ENCODE data around the gene ZBTB8OS.
"Not testable (repeated sequence)": the region's sequence is repeated elsewhere in the genome, so short reads cannot be mapped to it uniquely, and the experiment has no call there.

ZBTB8OS gene

DNA sequence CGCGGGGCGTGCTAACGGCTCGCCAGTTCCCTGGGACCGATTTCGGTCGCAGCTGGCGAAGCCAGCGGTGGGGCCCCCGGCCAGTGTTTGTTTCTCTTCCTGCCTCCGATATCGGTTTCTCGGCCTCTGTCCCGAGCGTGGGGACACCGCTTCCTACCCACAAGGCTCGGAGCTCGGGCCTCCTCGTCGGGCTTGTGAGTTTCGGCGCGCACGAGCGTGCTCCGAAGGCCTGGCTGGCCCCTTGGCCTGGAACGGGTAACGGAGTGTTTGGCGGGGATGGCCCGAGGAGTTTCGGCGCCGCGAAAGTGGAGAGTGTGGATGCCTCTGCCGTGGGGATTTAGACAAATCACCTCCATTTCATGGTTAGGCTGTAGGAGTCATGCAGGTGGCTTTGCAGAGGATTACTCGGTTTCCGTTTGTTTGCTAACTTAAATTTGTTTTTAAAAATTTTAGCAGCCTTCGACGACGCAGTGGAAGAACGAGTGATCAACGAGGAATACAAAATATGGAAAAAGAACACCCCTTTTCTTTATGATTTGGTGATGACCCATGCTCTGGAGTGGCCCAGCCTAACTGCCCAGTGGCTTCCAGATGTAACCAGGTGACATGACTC is 1.2 kb upstream of the ZBTB8OS start:
- peaks cover 24% of the 10 kb centered on the region for H3K36me3 ChIP-seq (replicated peaks)
- peak overlapping the region; percentile 83 for H3K4me3 ChIP-seq (ENCODE audit: low read depth, low read length)
- DNase-seq, result no peak
- TF ChIP-seq, protein P1, sequence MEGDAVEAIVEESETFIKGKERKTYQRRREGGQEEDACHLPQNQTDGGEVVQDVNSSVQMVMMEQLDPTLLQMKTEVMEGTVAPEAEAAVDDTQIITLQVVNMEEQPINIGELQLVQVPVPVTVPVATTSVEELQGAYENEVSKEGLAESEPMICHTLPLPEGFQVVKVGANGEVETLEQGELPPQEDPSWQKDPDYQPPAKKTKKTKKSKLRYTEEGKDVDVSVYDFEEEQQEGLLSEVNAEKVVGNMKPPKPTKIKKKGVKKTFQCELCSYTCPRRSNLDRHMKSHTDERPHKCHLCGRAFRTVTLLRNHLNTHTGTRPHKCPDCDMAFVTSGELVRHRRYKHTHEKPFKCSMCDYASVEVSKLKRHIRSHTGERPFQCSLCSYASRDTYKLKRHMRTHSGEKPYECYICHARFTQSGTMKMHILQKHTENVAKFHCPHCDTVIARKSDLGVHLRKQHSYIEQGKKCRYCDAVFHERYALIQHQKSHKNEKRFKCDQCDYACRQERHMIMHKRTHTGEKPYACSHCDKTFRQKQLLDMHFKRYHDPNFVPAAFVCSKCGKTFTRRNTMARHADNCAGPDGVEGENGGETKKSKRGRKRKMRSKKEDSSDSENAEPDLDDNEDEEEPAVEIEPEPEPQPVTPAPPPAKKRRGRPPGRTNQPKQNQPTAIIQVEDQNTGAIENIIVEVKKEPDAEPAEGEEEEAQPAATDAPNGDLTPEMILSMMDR (IDR thresholded peaks at IDR 0.05; ENCODE audit: low read depth, low read length, missing control alignments), result no peak
- no peaks in the 10 kb centered on the region for H3K27me3 ChIP-seq (replicated peaks)
- in situ Hi-C loops (cut with HindIII; ENCODE audit: low pct_ligation_motif_present, low sequenced_read_pairs), result no loop called here
- H3K27ac ChIP-seq, result peak overlapping the region; percentile 100

DNA sequence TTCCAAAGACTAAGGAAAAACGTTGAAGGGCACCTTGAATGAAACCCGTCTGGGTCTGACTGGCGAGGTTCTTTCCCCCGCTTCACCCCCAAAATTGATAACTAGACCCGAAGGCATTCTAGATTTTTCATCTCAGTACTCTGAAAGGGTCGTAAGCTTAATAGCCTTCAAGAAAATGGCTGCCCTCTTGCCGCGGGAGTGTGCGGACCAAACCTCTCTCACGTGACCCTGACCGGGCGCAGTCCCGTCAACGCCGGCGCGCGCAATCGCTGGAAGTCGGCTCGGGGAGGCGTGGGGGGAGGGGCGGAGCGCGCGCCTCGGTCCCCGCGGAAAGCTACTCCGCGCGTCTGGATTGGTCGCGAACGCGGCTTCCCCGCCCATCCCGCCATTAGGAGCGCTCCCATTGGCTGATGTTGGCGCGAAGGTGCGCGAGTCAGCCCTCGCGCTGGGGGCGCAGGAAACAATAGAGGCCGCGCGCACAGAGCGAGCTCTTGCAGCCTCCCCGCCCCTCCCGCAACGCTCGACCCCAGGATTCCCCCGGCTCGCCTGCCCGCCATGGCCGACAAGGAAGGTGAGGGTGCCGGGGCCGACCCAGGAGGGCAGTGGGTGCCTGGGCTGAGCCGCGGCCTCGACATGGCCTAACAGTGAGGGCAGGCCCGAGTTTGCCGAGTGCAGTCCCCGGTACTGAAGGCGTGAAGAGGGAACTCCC is 556 bp upstream of the ZBTB8OS start, which contains the start of gene RBBP4:
TSS of gene RBBP4 (plus strand) at position 457 of the 709 bp plus-strand sequence. CDS start at position 556, 99 bp downstream.
- TF ChIP-seq, protein P1 (IDR thresholded peaks at IDR 0.05; ENCODE audit: low read depth, low read length, missing control alignments), result no peak
- H3K27ac ChIP-seq, result peak within 1 kb of the TSS; percentile 100
- in situ Hi-C loops (cut with HindIII; ENCODE audit: low pct_ligation_motif_present, low sequenced_read_pairs), result no loop called here
- H3K36me3 ChIP-seq (replicated peaks), result peaks cover 23% of the 10 kb centered on the region
- peak within 1 kb of the TSS; percentile 92 for H3K4me3 ChIP-seq (ENCODE audit: low read depth, low read length)
- H3K27me3 ChIP-seq (replicated peaks), result no peaks in the 10 kb centered on the region
- DNase-seq, result peak; percentile 96

DNA sequence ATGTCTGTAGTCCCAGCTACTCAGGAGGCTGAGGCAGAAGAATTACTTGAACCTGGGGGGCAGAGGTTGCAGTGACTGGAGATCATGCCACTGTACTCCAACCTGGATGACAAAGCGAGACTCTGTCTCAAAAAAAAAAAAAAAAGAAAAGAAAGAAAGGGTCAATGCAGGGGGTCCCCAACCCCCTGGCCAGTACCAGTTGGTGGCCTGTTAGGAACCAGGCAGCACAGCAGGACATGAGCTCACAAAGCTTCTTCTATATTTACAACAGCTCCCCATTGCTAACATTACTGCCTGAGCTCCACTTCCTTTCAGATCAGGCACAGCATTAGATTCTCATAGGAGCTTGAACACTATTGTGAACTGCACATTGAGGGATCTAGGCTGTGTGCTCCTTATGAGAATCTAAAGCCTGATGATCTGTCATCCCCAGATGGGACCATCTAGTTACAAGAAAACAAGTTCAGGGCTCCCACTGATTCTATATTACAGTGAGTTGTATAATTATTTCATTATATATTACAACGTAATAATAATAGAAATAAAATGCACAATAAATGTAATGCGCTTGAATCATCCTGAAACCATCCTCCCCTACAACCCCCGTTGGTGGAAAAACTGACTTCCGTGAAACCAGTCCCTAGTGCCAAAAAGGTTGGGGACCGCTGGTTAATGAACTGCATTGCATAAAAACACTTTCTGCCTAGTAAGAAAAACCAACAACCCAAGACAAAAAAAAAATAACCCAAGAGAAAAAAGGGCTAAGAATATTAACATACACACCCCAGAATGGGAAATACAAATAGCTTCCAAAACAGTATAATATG is 2.8 kb downstream of the ZBTB8OS start:
- TF ChIP-seq, protein P1 (IDR thresholded peaks at IDR 0.05; ENCODE audit: low read depth, low read length, missing control alignments), result no peak
- no peak for DNase-seq
- no peaks in the 10 kb centered on the region for H3K27me3 ChIP-seq (replicated peaks)
- peaks cover under 1% of the 10 kb centered on the region for H3K36me3 ChIP-seq (replicated peaks)
- no peak overlapping the region for H3K4me3 ChIP-seq (ENCODE audit: low read depth, low read length)
- in situ Hi-C loops (cut with HindIII; ENCODE audit: low pct_ligation_motif_present, low sequenced_read_pairs), result no loop called here
- H3K27ac ChIP-seq, result no peak overlapping the region

DNA sequence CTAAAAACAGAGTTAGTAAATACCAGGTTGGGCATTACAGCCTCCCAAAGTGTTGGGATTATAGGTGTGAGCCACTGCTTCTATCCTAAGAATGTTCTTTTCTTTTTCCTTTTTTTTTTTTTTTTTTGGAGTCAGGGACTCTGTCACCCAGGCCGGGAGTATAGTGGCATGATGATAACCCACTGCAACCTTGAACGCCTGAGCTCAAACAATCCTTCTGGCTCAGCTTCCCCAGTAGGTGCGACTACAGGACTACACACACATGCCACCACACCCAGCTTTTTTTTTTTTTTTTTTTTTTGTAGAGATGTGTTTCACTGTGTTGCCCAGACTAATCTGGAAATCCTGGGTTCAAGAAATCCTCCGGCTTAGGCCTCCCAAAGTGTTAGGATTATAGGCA is 5.9 kb downstream of the ZBTB8OS start:
- TF ChIP-seq, protein P1 (IDR thresholded peaks at IDR 0.05; ENCODE audit: low read depth, low read length, missing control alignments), result no peak
- DNase-seq, result no peak
- in situ Hi-C loops (cut with HindIII; ENCODE audit: low pct_ligation_motif_present, low sequenced_read_pairs), result no loop called here
- Histone ChIP-seq H3K4me3 (ENCODE audit: low read depth, low read length) (no peak overlapping the region), H3K27me3 (replicated peaks) (no peaks in the 10 kb centered on the region), H3K36me3 (replicated peaks) (no peaks in the 10 kb centered on the region), H3K27ac (no peak overlapping the region)

DNA sequence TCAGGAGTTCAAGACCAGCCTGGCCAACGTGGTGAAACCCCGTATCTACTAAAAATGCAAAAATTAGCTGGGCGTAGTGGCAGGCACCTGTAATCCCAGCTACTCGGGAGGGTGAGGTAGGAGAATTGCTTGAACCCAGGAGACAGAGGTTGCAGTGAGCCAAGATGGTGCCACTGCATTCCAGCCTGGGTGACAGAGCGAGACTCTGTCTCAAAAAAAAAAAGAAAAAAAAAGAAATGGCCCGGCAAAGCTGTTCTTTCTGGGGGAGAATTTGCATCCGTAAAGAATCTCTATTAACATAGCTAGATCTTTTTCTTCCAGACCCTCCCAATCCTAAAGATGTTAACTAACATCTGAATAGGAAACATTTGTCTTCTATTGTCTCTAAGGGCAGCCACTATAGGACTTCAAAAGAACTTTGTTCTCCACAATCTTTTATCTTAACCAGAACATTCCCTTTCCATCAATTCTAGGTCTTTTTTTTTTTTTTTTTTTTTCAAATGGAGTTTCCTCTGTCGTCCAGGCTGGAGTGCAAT is 8.0 kb downstream of the ZBTB8OS start:
- H3K27ac ChIP-seq; H3K36me3 ChIP-seq (replicated peaks); H3K4me3 ChIP-seq (ENCODE audit: low read depth, low read length); H3K27me3 ChIP-seq (replicated peaks); in situ Hi-C loops (cut with HindIII; ENCODE audit: low pct_ligation_motif_present, low sequenced_read_pairs); DNase-seq: not testable (repeated sequence)

Data from brain microvascular endothelial cell (primary cell).